K562 (cell line): ENCODE data around the gene GJA8. TPM values are rescaled to one million over a fixed set of nuclear protein-coding genes. Genes with fewer than 3 reads are reported as not detected.

Experiments
- ATAC-seq: fragments of 200-7000 bp; cut with Tn5 transposase; 3 replicates; pipeline ENCODE4 v1.9.1; 2020; ENCODE audit warnings: moderate library complexity
- BruUV-seq: library from RNA; stranded (reverse); fragments of 400-500 nt; replicated peaks from 2 replicates; lab custom pipeline; 2021; lab: Mats Ljungman, UMichigan
- CTCF ChIA-PET: fragments of 300-600 bp; formaldehyde crosslinking; extraction: SDS; loops from one replicate; lab custom pipeline; 2021; ENCODE audit warnings: low intra/inter-chr PET ratio; lab: Yijun Ruan, JAX
- POLR2A ChIA-PET: fragments of 300-600, 350-650 bp; sonication (Branson Sonifier 250); formaldehyde crosslinking; extraction: SDS; loops from one replicate; lab custom pipeline; 2021; ENCODE audit warnings: antibody characterized with exemption, inconsistent platforms; lab: Yijun Ruan, JAX
- DNase-seq, 4 experiments: peaks; one replicate each; pipeline versions ENCODE4 v3.0.0 to v3.0.0-alpha.2; 2011 to 2018; ENCODE audit warnings: low spot score in 3 of 4, mixed read lengths in 3 of 4; ENCODE audit errors: extremely low read depth in 1 of 4
- FAIRE-seq: peaks from 2 replicates; lab custom pipeline; 2011; peaks lifted over from hg19 to GRCh38; lab: Jason Lieb, UNC
- H2AFZ ChIP-seq: 2 replicates; pipeline ENCODE4 v1.6.0; 2011; ENCODE audit warnings: low read depth, low read length, control low read depth, inconsistent platforms
- H3K27ac ChIP-seq: fragments of 200-600 bp; 3 replicates; pipeline ENCODE4 v1.8.0; 2011; ENCODE audit warnings: low read depth, mild to moderate bottlenecking, control low read depth, inconsistent platforms, low read length, moderate library complexity, mixed read lengths; ENCODE audit errors: extremely low read depth
- H3K27me3 ChIP-seq, 2 experiments: fragments of 300-600 bp in 1 of 2; 2 replicates in 1 of 2; 3 replicates in 1 of 2; pipeline versions ENCODE4 v1.6.0 to v1.8.0; 2011; ENCODE audit warnings: inconsistent platforms in 2 of 2, low read length in 2 of 2, mild to moderate bottlenecking in 1 of 2, mixed read lengths in 1 of 2, moderate library complexity in 1 of 2; ENCODE audit not compliant: control insufficient read depth in 2 of 2, insufficient read depth in 2 of 2
- H3K36me3 ChIP-seq: fragments of 300-600 bp; 3 replicates; pipeline ENCODE4 v1.8.0; 2011; ENCODE audit warnings: mild to moderate bottlenecking, low read length, inconsistent platforms; ENCODE audit not compliant: control insufficient read depth, insufficient read depth
- H3K4me1 ChIP-seq, 2 experiments: fragments of 200-600 bp in 1 of 2; replicated peaks in 1 of 2; 2 replicates in 1 of 2; 3 replicates in 1 of 2; pipeline versions ENCODE4 v1.5.1 to v1.8.0; 2011; ENCODE audit warnings: inconsistent platforms in 2 of 2, low read length in 2 of 2, mild to moderate bottlenecking in 1 of 2, mixed read lengths in 1 of 2, moderate library complexity in 1 of 2; ENCODE audit not compliant: control insufficient read depth in 2 of 2, insufficient read depth in 2 of 2
- H3K4me2 ChIP-seq: 2 replicates; pipeline ENCODE4 v1.6.1; 2011; ENCODE audit warnings: low read length, control low read depth, inconsistent platforms, mixed read lengths; ENCODE audit not compliant: insufficient read depth
- H3K4me3 ChIP-seq: fragments of 200-600 bp; sonication (generic), shearing (Covaris generic); 2 replicates; pipeline ENCODE4 v1.5.1; 2016; ENCODE audit warnings: control low read depth, inconsistent platforms
- H3K79me2 ChIP-seq: fragments of 200-600 bp; 3 replicates; pipeline ENCODE4 v1.8.0; 2011; ENCODE audit warnings: low read length, inconsistent platforms; ENCODE audit not compliant: control insufficient read depth, insufficient read depth
- H3K9ac ChIP-seq, 2 experiments: 2 replicates each; pipeline versions ENCODE4 v1.6.0 to v1.6.1; 2011; ENCODE audit warnings: low read depth in 2 of 2, low read length in 2 of 2, control low read depth in 1 of 2, inconsistent platforms in 1 of 2, mild to moderate bottlenecking in 1 of 2, mixed read lengths in 1 of 2; ENCODE audit not compliant: insufficient read depth in 1 of 2
- H3K9me1 ChIP-seq: one replicate; pipeline ENCODE4 v1.6.0; 2011; ENCODE audit warnings: inconsistent platforms, mild to moderate bottlenecking, low read length, moderate library complexity; ENCODE audit not compliant: control insufficient read depth, insufficient read depth
- H3K9me3 ChIP-seq: replicated peaks from 2 replicates; pipeline ENCODE4 v1.5.1; 2011; ENCODE audit warnings: low read depth, low read length, inconsistent platforms; ENCODE audit not compliant: control insufficient read depth, insufficient read depth
- H4K20me1 ChIP-seq: replicated peaks from 2 replicates; pipeline ENCODE4 v1.6.1; 2011; ENCODE audit warnings: low read length, inconsistent platforms, mixed read lengths; ENCODE audit not compliant: control insufficient read depth, insufficient read depth
- CREB3L1 ChIP-seq: fragments of 450-650 bp; IDR thresholded peaks from 2 replicates; pipeline ENCODE4 v1.6.1; 2014; ENCODE audit warnings: low read depth, mild to moderate bottlenecking, moderate library complexity, borderline replicate concordance
- ELF2 ChIP-seq: fragments of 250-450 bp; sonication (Bioruptor Pico); IDR thresholded peaks from 2 replicates; pipeline ENCODE4 v1.5.0; 2021; ENCODE audit warnings: mild to moderate bottlenecking
- ETS1 ChIP-seq: conservative IDR thresholded peaks from 2 replicates; pipeline ENCODE4 v1.6.1; 2011; ENCODE audit warnings: low read depth, mild to moderate bottlenecking, low read length; ENCODE audit not compliant: control insufficient read depth
- FOXO4 ChIP-seq: fragments of 450-650 bp; formaldehyde crosslinking; IDR thresholded peaks from 2 replicates; pipeline ENCODE4 v1.4.0; 2020; ENCODE audit warnings: mild to moderate bottlenecking, moderate library complexity
- HNRNPUL1 ChIP-seq: fragments of 200-400 bp; formaldehyde crosslinking; IDR thresholded peaks from 2 replicates; pipeline ENCODE4 v1.6.1; 2017; ENCODE audit warnings: low read length
- MAZ ChIP-seq, 2 experiments: fragments of 450-650 bp in 1 of 2; sonication (generic) in 1 of 2; formaldehyde crosslinking; IDR thresholded peaks in 1 of 2; conservative IDR thresholded peaks in 1 of 2; 2 replicates each; pipeline versions ENCODE4 v1.4.0 to v1.5.0; 2020; ENCODE audit warnings: mild to moderate bottlenecking in 1 of 2, missing genetic modification reagents in 1 of 2
- NFYB ChIP-seq: IDR thresholded peaks from 2 replicates; pipeline ENCODE4 v1.6.1; 2011; ENCODE audit warnings: mild to moderate bottlenecking, moderate library complexity; ENCODE audit not compliant: insufficient read length; ENCODE audit errors: extremely low read depth
- PCBP2 ChIP-seq: fragments of 200-400 bp; formaldehyde crosslinking; IDR thresholded peaks from 2 replicates; pipeline ENCODE4 v1.6.1; 2018; ENCODE audit warnings: low read length, low read depth, mild to moderate bottlenecking, moderate library complexity; ENCODE audit not compliant: poor library complexity, severe bottlenecking
- PML ChIP-seq: IDR thresholded peaks from 2 replicates; pipeline ENCODE4 v1.6.1; 2012; ENCODE audit warnings: low read length, inconsistent platforms
- POLR3G ChIP-seq: IDR thresholded peaks from 2 replicates; pipeline ENCODE4 v1.6.1; 2011; ENCODE audit not compliant: insufficient read length, insufficient replicate concordance; ENCODE audit errors: extremely low read depth
- PURB ChIP-seq: sonication (generic); formaldehyde crosslinking; IDR thresholded peaks from 2 replicates; pipeline ENCODE4 v1.9.0; 2021; ENCODE audit warnings: low read depth, mild to moderate bottlenecking, missing genetic modification reagents
- RBM25 ChIP-seq: fragments of 200-400 bp; formaldehyde crosslinking; IDR thresholded peaks from 2 replicates; pipeline ENCODE4 v1.6.1; 2018; ENCODE audit warnings: low read length, low read depth, moderate library complexity; ENCODE audit not compliant: severe bottlenecking
- ZBTB34 ChIP-seq: fragments of 250-450 bp; sonication (Bioruptor Pico); IDR thresholded peaks from 2 replicates; pipeline ENCODE4 v1.8.0; 2021; ENCODE audit warnings: mild to moderate bottlenecking, moderate library complexity
- ZNF785 ChIP-seq: fragments of 250-450 bp; sonication (Bioruptor Pico); IDR thresholded peaks from 2 replicates; pipeline ENCODE4 v1.4.0; 2020; ENCODE audit warnings: mild to moderate bottlenecking
- WGBS: fragments of 100-300 bp; shearing (Covaris generic); methylation state at CpG from one replicate; pipeline ENCODE4 v1.1.6; 2016; ENCODE audit warnings: low coverage, mixed read lengths; ENCODE audit not compliant: insufficient coverage; ENCODE audit errors: missing lambda C conversion rate; 5-methylcytosine and 5-hydroxymethylcytosine counted together
- in situ Hi-C: fragments of 300-500 bp; cut with MboI; formaldehyde crosslinking; loops from 4 replicates; pipeline ENCODE4 v1.15.0; 2018; ENCODE audit warnings: inconsistent platforms, mixed read lengths
- intact Hi-C: fragments of 100-400 bp; cut with micrococcal nuclease; formaldehyde crosslinking; loops from 2 replicates; pipeline ENCODE4 v1.14.2; 2022
- polyA plus RNA-seq, 8 experiments: library from polyadenylated mRNA; depleted of rRNA in 4 of 8; stranded (reverse) in 5 of 8; unstranded in 3 of 8; fragments of >200 nt; fragmentation: Nextera tagmentation in 2 of 8; fragmentation: Illumina TruSeq in 1 of 8; extraction: Ambion mirVana in 2 of 8; extraction: Trizol in 1 of 8; gene quantifications; 2 replicates each; pipeline versions ENCODE4 v1.2.1 to v1.2.3, GENCODE V29; 2011 to 2014; ENCODE audit warnings: inconsistent platforms in 1 of 8, missing spikeins in 1 of 8
- total RNA-seq, 7 experiments: library from RNA; depleted of rRNA in 6 of 7; stranded (reverse); fragments of >200 nt in 6 of 7; fragmentation: Illumina TruSeq in 2 of 7; extraction: Trizol in 2 of 7; gene quantifications; 2 replicates each; pipeline versions ENCODE4 v1.2.1 to v1.2.3, GENCODE V29; 2011 to 2021; ENCODE audit warnings: low replicate concordance in 1 of 7

GJA8 gene
- total and polyA plus RNA-seq, 9 of the 15 experiments (the other 6 are each of a cell fraction or from before 2014, with no cell fraction given): not detected

- Histone ChIP-seq H3K9me1 (no peaks in the 10 kb centered on the region), H4K20me1 (no peaks in the 10 kb centered on the region), H3K36me3 (no peaks in the 10 kb centered on the region), H3K4me3 (no peak overlapping the region), H2AFZ (no peak overlapping the region), H3K79me2 (no peaks in the 10 kb centered on the region), H3K9ac (no peak overlapping the region), H3K4me1 (no peaks in the 10 kb centered on the region), H3K27me3 (peaks cover 2 to 34% of the 10 kb centered on the region in 2 experiments; a peak in 4 of 5 replicates), H3K4me2 (no peak overlapping the region), H3K27ac (no peak overlapping the region), H3K9me3 (no peaks in the 10 kb centered on the region)
- ChIA-PET POLR2A (no interaction called here), CTCF (no interaction called here)
- FAIRE-seq: no peak
- no peak for ATAC-seq
- intact Hi-C loops (loop anchor here (10.0 kb wide), 1 partner anchor 500 kb away; no protein-coding TSS in a partner anchor), in situ Hi-C loops (loop anchor here (10.0 kb wide), 1 partner anchor 620 kb away; no protein-coding TSS in a partner anchor)
- DNase-seq: no peak
- BruUV-seq: no TSS peak
- 2% methylated on average over 4 of the region's 4 CpGs for WGBS
- TF ChIP-seq RBM25 (no peak), CREB3L1 (no peak), ELF2 (no peak), ZBTB34 (CRISPR knock-in tag) (no peak), PML (no peak), ETS1 (no peak), POLR3G (no peak), PCBP2 (no peak), FOXO4 (CRISPR knock-in tag) (no peak), MAZ (CRISPR knock-in tag; conservative IDR thresholded peaks at IDR 0.05 in 1 of 2, IDR thresholded peaks at IDR 0.05 in 1 of 2) (no peak), ZNF785 (CRISPR knock-in tag) (no peak), HNRNPUL1 (no peak), NFYB (no peak), PURB (CRISPR knock-in tag) (no peak)
Measured at GRCh38 chr1:147895123-147895522, 7.5 kb upstream of the GJA8 start.
